HEK293 (cell line): ENCODE measurements around the gene DNMT1.

Experiments used
- CTCF ChIA-PET: fragments of 350-600 bp; formaldehyde crosslinking; extraction: SDS; loops from one replicate; lab custom pipeline; 2021; ENCODE audit warnings: antibody characterized with exemption; lab: Yijun Ruan, JAX
- POLR2A ChIA-PET: fragments of 300-600 bp; formaldehyde crosslinking; extraction: SDS; loops from one replicate; lab custom pipeline; 2020; ENCODE audit warnings: antibody characterized with exemption, inconsistent platforms; lab: Yijun Ruan, JAX
- H3K27ac ChIP-seq: fragments of 200-500 bp; sonication (Bioruptor generic); 2 replicates; pipeline ENCODE4 v1.5.1; 2014; ENCODE audit warnings: low read depth, low read length, control low read depth, inconsistent platforms; ENCODE audit errors: extremely low read depth
- H3K36me3 ChIP-seq, 2 experiments: fragments of 200-500 bp in 1 of 2; sonication (Bioruptor generic) in 1 of 2; 1 replicate in 1 of 2; 2 replicates in 1 of 2; pipeline ENCODE4 v1.5.1; 2014 to 2017; ENCODE audit warnings: inconsistent platforms in 2 of 2, low read length in 2 of 2; ENCODE audit not compliant: control insufficient read depth in 2 of 2, insufficient read depth in 1 of 2
- H3K4me1 ChIP-seq: fragments of 200-500 bp; sonication (Bioruptor generic); 2 replicates; pipeline ENCODE4 v1.5.1; 2014; ENCODE audit warnings: mild to moderate bottlenecking, low read length, inconsistent platforms; ENCODE audit not compliant: control insufficient read depth, insufficient read depth
- H3K4me3 ChIP-seq: 2 replicates; pipeline ENCODE4 v1.5.1; 2011; ENCODE audit warnings: low read depth, mild to moderate bottlenecking, control low read depth, low read length, moderate library complexity
- H3K9me3 ChIP-seq: fragments of 200-500 bp; sonication (Bioruptor generic); 2 replicates; pipeline ENCODE4 v1.5.1; 2014; ENCODE audit warnings: low read depth, low read length, inconsistent platforms; ENCODE audit not compliant: control insufficient read depth, insufficient read depth
- BCL11B ChIP-seq: fragments of 450-650 bp; formaldehyde crosslinking; IDR thresholded peaks from 2 replicates; pipeline ENCODE4 v1.5.1; 2016; ENCODE audit warnings: low read depth, missing biosample characterization, missing genetic modification characterization
- GLIS2 ChIP-seq: fragments of 450-650 bp; formaldehyde crosslinking; IDR thresholded peaks from 2 replicates; pipeline ENCODE4 v1.5.1; 2016; ENCODE audit warnings: missing biosample characterization, missing genetic modification characterization
- OVOL3 ChIP-seq: fragments of 450-650 bp; formaldehyde crosslinking; IDR thresholded peaks from 2 replicates; pipeline ENCODE4 v1.5.1; 2016; ENCODE audit warnings: missing biosample characterization, missing genetic modification characterization
- SP3 ChIP-seq: fragments of 450-650 bp; formaldehyde crosslinking; IDR thresholded peaks from 2 replicates; pipeline ENCODE4 v1.5.1; 2016; ENCODE audit warnings: missing biosample characterization, missing genetic modification characterization
- ZBTB10 ChIP-seq: fragments of 450-650 bp; formaldehyde crosslinking; IDR thresholded peaks from 2 replicates; pipeline ENCODE4 v1.5.1; 2016; ENCODE audit warnings: missing biosample characterization, missing genetic modification characterization
- ZBTB20 ChIP-seq: fragments of 450-650 bp; formaldehyde crosslinking; IDR thresholded peaks from 2 replicates; pipeline ENCODE4 v1.5.1; 2016; ENCODE audit warnings: missing biosample characterization, missing genetic modification characterization
- ZBTB8A ChIP-seq: fragments of 450-650 bp; formaldehyde crosslinking; IDR thresholded peaks from 2 replicates; pipeline ENCODE4 v1.5.1; 2016; ENCODE audit warnings: missing biosample characterization, missing genetic modification characterization
- ZFP37 ChIP-seq: fragments of 450-650 bp; formaldehyde crosslinking; IDR thresholded peaks from 2 replicates; pipeline ENCODE4 v1.5.1; 2016; ENCODE audit warnings: missing biosample characterization, missing genetic modification characterization
- ZNF121 ChIP-seq: fragments of 450-650 bp; formaldehyde crosslinking; IDR thresholded peaks from 2 replicates; pipeline ENCODE4 v1.5.1; 2016; ENCODE audit warnings: missing biosample characterization, missing genetic modification characterization
- ZNF157 ChIP-seq: fragments of 450-650 bp; formaldehyde crosslinking; IDR thresholded peaks from 2 replicates; pipeline ENCODE4 v1.5.1; 2016; ENCODE audit warnings: missing biosample characterization, missing genetic modification characterization
- ZNF223 ChIP-seq: fragments of 450-650 bp; formaldehyde crosslinking; IDR thresholded peaks from 2 replicates; pipeline ENCODE4 v1.5.1; 2016; ENCODE audit warnings: missing biosample characterization, missing genetic modification characterization
- ZNF302 ChIP-seq: fragments of 450-650 bp; formaldehyde crosslinking; IDR thresholded peaks from 2 replicates; pipeline ENCODE4 v1.5.1; 2016; ENCODE audit warnings: missing biosample characterization, missing genetic modification characterization, low read depth
- ZNF335 ChIP-seq: fragments of 450-650 bp; formaldehyde crosslinking; conservative IDR thresholded peaks from 2 replicates; pipeline ENCODE4 v1.5.1; 2016; ENCODE audit warnings: missing biosample characterization, missing genetic modification characterization
- ZNF37A ChIP-seq: fragments of 450-650 bp; IDR thresholded peaks from 2 replicates; pipeline ENCODE4 v1.5.1; 2018; ENCODE audit warnings: missing biosample characterization, missing genetic modification characterization
- ZNF426 ChIP-seq: fragments of 450-650 bp; formaldehyde crosslinking; IDR thresholded peaks from 2 replicates; pipeline ENCODE4 v1.5.1; 2017; ENCODE audit warnings: missing biosample characterization, missing genetic modification characterization, mild to moderate bottlenecking, inconsistent platforms, moderate library complexity
- ZNF514 ChIP-seq: fragments of 450-650 bp; formaldehyde crosslinking; IDR thresholded peaks from 2 replicates; pipeline ENCODE4 v1.5.1; 2016; ENCODE audit warnings: missing biosample characterization, missing genetic modification characterization
- ZNF548 ChIP-seq: fragments of 450-650 bp; formaldehyde crosslinking; IDR thresholded peaks from 2 replicates; pipeline ENCODE4 v1.5.1; 2016; ENCODE audit warnings: missing biosample characterization, missing genetic modification characterization
- ZNF596 ChIP-seq: fragments of 450-650 bp; IDR thresholded peaks from 2 replicates; pipeline ENCODE4 v1.5.0; 2018; ENCODE audit warnings: missing biosample characterization, mild to moderate bottlenecking, missing genetic modification characterization, moderate library complexity
- ZNF660 ChIP-seq: fragments of 450-650 bp; IDR thresholded peaks from 2 replicates; pipeline ENCODE4 v1.5.1; 2018; ENCODE audit warnings: missing biosample characterization, mild to moderate bottlenecking, missing genetic modification characterization
- ZNF747 ChIP-seq: fragments of 450-650 bp; formaldehyde crosslinking; IDR thresholded peaks from 2 replicates; pipeline ENCODE4 v1.5.1; 2016; ENCODE audit warnings: missing biosample characterization, missing genetic modification characterization
- ZNF785 ChIP-seq: fragments of 450-650 bp; formaldehyde crosslinking; IDR thresholded peaks from 2 replicates; pipeline ENCODE4 v1.5.1; 2016; ENCODE audit warnings: missing biosample characterization, missing genetic modification characterization

DNMT1 gene

GRCh38 chr19:10189616-10190015, 5.1 kb downstream of the DNMT1 start:
- Histone ChIP-seq H3K36me3 (peaks cover 20 to 83% of the 10 kb centered on the region in 2 experiments; a peak in 2 of 3 replicates), H3K9me3 (no peaks in the 10 kb centered on the region), H3K27ac (no peak overlapping the region), H3K4me3 (no peak overlapping the region), H3K4me1 (no peaks in the 10 kb centered on the region)
- ChIA-PET POLR2A (interaction anchor here (0.7 kb wide), 3 partner anchors 21 to 94 kb away, joined by 3 to 4 read pairs (median 3); no protein-coding TSS in a partner anchor), CTCF (interaction anchor here (0.6 to 1.2 kb wide), 5 partner anchors 15 to 220 kb away, joined by 3 to 6 read pairs (median 5); no protein-coding TSS in a partner anchor)
- TF ChIP-seq ZNF157 (tag by site-specific recombination) (no peak), ZBTB8A (no peak), ZNF660 (no peak)

GRCh38 chr19:10187315-10187714, 7.4 kb downstream of the DNMT1 start:
- peaks cover 29 to 82% of the 10 kb centered on the region in 2 experiments; a peak in 2 of 3 replicates for H3K36me3 ChIP-seq
- POLR2A ChIA-PET: no interaction called here
- no peaks in the 10 kb centered on the region for H3K4me1 ChIP-seq
- no peak overlapping the region for H3K4me3 ChIP-seq
- no peak overlapping the region for H3K27ac ChIP-seq
- H3K9me3 ChIP-seq: no peaks in the 10 kb centered on the region
- no peak for TF ChIP-seq ZNF514 (tag by site-specific recombination)
- TF ChIP-seq ZNF548 (tag by site-specific recombination): no peak
- no peak for TF ChIP-seq ZNF335 (tag by site-specific recombination)
- no peak for TF ChIP-seq ZNF426
- TF ChIP-seq OVOL3: no peak
- peak; percentile 84 for TF ChIP-seq ZNF121 (tag by site-specific recombination)
- CTCF ChIA-PET: interaction anchor here (0.6 to 1.7 kb wide), 4 partner anchors 41 to 225 kb away, joined by 3 to 11 read pairs (median 4); no protein-coding TSS in a partner anchor

GRCh38 chr19:10184636-10185035, 10.1 kb downstream of the DNMT1 start:
- no peaks in the 10 kb centered on the region for H3K9me3 ChIP-seq
- no peak overlapping the region for H3K4me3 ChIP-seq
- POLR2A ChIA-PET: interaction anchor here (1.2 kb wide), 1 partner anchor 10 kb away, joined by 3 read pairs; the partner anchor contains the start of gene DNMT1
- H3K36me3 ChIP-seq: peaks cover 42 to 86% of the 10 kb centered on the region in 2 experiments
- no peaks in the 10 kb centered on the region for H3K4me1 ChIP-seq
- CTCF ChIA-PET: interaction anchor here (0.6 kb wide), 1 partner anchor 204 kb away, joined by 10 read pairs; no protein-coding TSS in a partner anchor
- peak overlapping the region; percentile 37; the same call in 1 of the 2 replicates for H3K27ac ChIP-seq
- TF ChIP-seq ZFP37 (tag by site-specific recombination) (no peak), ZNF223 (tag by site-specific recombination) (no peak), ZBTB20 (tag by site-specific recombination) (no peak), SP3 (no peak), ZNF785 (tag by site-specific recombination) (no peak), ZBTB10 (tag by site-specific recombination) (no peak), GLIS2 (tag by site-specific recombination) (no peak), ZNF747 (tag by site-specific recombination) (no peak), ZNF596 (tag by site-specific recombination) (no peak), BCL11B (tag by site-specific recombination) (no peak), ZNF37A (tag by site-specific recombination) (no peak), ZNF302 (tag by site-specific recombination) (no peak)
